Hematopoietic multipotent progenitor cell treated with erythropoietin and hydrocortisone succinate and interleukin-3 and kit ligand, for 17 days (in vitro differentiated cells): ENCODE measurements around the gene MS4A18.
"Not testable (repeated sequence)": the region's sequence is repeated elsewhere in the genome, so short reads cannot be mapped to it uniquely, and the experiment has no call there.

Experiments
- DNase-seq: peaks from one replicate; pipeline ENCODE4 v3.0.0-alpha.2; 2015; ENCODE audit warnings: low spot score

The MS4A18 gene

DNA sequence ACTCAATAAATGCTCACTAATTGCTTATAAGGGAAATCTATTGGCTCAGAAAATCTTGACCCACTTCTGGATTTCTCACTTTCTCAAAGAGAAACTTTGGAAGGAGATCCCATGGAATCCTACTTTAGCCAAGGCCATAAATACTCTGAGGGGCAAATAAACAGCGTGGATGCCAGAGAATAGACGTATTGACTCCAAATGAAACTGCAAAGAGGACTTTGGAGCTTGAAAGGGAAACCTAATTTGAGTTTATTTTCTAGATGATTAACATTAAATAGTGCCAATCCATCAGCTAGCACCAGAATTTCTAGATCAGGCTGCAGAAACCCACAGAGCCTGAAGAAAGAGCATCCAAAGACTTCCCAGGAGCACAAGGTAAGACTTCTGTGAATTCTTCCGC is at the start of gene MS4A18:
Gene MS4A18, plus strand, starts transcription at position 301 of the 400 bp plus-strand sequence.
- DNase-seq: no peak

DNA sequence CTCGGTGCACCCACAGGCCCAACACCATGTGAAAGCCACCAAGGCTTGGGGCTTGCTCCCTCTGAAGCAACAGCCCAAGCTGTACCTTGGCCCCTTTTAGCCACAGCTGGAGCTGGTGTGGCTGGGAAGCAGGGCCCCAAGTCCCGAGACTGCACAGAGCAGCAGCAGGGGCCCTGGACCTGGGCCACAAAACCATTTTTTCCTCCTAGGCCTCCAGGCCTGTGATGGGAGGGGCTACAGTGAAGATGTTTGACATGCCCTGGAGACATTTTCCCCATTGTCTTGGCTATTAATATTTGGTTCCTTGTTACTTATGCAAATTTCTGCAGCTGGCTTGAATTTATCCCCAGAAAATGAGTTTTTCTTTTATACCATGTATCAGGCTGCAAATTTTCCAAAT is 46.3 kb upstream of the MS4A18 start:
- DNase-seq: not testable (repeated sequence)

DNA sequence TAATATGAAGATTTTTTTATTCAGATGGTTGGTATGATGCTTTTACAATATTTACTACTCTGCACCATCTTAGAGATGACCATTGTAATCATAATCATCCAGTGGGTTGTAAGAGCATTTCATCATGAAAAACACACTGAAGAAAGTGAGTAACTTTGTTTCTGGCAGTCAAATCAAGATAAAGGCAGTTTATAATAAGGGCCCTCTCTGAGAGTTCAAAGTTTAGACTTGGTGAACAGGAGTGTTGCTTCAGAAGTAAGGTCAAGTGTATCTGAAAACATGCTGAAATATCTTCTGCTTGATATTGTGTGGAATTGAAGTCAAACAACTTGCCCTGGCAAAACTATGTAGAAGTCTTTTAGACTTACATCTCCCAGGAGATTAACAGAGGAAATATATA is 44.6 kb upstream of the MS4A18 start:
- DNase-seq: no peak

DNA sequence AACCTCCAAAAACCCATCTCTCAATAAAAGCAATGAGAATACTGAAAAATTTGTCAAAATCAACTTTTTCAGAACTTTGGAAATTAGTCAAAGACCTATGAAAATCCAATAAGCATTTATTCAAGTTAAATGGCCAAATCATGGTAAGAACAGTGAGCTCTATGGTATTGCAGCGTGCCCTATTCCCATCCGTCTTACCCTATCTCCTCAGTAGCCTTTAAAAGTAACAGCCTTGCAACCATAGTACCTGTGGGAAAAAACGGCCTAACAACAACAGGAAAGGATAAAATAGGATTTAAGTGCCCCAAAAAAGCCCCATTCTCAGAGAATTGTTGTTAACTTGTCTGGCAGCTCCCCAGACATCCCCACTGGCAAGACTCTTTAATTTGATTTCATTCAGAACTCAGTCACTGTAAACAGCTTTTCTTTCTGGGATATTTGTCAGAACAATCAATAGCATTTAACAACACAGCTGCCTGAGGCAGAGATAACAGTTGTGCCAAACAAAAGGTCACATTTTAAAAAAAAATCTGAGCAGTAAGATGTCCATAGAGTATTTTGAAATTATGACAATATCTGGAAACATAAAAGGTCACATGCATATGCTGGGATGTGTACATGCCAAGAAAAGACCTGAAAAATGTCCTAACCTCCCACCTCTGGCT is 43.9 kb upstream of the MS4A18 start:
- no peak for DNase-seq

DNA sequence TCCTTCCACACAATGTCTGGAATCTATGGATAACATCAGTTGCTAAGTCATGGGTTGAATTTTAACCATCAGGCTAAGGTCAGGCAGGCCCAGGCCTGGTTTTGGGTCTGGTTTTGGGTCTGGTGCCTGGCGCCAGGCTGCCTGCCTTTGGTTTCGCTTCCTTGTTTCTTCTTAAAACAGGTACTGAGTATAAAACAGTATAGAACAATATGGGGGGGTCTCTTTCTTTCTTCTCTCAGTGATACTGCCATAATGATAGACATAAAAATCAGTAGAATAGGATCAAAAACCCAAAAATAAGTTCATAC is 40.0 kb upstream of the MS4A18 start:
- not testable (repeated sequence) for DNase-seq

DNA sequence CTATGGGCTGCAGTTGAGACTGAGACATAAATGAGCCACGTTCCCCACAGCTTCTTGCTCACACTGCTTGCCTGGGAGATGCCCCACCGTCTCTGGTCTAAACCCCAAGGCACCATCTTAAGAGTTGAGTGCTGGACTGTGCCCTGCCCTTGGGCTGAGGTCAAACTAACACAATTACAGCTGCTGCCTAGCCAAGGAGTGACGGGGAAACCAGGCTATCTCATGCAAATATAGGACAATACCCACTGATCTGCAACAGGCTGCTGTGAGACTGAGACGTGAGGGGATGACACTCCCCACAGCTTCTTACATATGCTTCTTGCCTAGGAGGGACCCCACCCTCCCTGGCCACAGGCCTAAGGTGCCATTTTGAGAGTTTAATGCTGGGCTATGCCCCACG is 32.9 kb upstream of the MS4A18 start:
- no peak for DNase-seq

DNA sequence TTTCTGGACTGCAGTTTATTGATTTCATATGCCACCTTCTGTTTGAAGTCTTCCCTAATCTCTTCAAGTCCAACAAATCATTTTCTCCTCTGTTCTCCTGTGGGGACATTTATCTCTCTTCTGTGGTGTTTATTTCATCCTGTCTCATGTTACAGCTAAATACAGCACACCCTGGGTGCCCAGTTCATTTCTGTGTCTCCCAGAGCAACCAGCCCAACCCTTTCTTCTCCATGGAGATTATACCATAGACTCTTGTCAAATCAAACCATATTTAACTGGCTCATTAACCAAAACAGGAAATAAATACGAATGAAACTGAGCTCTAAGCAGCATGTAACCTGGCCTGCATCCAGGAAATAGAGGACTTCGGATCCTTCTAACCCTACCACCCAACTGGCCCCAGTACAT is 25.2 kb upstream of the MS4A18 start, which contains the start of gene MS4A8:
Gene MS4A8, plus strand, starts transcription at position 329 of the 408 bp plus-strand sequence. CDS start 1,249 bp downstream, outside the sequence.
- no peak for DNase-seq

DNA sequence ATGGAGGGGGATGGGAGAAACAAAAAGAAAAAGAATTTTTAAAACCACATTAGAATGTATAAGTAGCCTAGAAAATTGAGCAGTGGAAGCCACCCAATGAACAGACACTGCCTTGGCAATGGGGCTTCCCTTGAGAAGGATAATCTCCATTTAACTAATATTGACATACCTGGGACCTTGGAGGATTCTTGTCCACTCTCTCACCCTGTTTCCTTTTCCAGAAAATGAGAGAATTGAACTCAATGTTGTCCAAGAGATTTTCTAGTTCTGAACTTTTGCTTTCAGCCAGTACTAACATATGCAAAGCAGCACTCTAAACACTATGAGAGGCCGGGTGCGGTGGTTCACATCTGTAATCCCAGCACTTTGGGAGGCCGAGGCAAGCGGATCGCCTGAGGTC is 24.6 kb upstream of the MS4A18 start:
- no peak for DNase-seq

DNA sequence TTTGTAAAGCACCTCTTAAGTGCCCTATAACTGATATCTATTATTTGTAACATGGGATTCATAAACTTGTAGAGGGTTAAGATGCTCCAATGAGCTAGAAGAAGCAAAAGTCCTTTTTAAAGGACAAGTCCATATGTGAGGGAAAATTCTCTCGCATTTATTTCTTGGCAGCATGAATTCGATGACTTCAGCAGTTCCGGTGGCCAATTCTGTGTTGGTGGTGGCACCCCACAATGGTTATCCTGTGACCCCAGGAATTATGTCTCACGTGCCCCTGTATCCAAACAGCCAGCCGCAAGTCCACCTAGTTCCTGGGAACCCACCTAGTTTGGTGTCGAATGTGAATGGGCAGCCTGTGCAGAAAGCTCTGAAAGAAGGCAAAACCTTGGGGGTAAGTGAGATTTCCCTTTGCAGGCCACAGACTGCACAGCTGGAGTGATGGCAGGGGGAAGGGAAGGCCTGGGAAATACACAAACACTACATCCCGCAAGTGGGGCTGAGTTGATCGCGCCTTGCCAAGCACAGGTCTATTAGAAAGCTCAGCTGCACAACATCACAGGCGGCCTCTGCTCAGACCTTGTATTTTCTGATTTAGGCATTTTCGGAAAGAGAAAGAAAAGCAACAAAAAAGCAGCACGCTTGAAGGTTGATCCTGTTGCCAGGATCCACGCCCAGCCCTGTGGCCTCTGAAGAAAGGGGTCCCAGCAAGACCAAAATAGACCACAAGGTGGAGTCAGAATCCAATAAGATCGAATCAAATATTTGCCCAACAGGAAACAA is 23.6 kb upstream of the MS4A18 start:
- no peak for DNase-seq

DNA sequence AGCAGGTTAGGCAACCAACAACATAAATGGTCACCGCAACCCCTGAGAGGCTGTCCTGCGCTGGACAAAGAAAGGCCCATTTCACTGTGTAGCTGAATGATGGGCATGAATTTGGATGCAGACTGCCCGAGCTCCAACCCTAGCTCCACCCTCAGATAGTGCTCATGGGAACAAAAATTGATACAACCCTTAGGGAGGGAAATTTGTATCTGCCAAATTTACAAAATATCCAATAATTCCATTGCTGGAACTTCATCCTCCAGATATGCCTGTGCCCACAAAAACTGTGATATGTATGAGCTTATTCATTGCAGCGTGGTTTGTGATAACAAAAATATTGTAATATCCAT is 23.1 kb upstream of the MS4A18 start:
- DNase-seq: no peak

DNA sequence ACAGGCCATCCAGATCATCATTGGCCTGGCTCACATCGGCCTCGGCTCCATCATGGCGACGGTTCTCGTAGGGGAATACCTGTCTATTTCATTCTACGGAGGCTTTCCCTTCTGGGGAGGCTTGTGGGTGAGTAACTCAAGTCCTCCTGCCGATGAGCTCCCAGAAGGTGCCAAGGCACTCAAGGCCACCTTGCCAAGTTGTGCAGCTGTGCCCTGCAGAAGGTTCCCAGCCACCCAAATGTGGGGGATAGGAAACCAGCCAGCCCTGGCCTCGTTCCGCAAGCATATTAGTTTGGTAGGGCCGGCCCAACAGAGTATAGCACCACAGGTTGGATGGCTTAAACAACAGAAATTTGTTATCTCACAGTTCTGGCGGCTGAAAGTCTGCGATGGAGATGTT is 21.1 kb upstream of the MS4A18 start:
- DNase-seq: no peak

DNA sequence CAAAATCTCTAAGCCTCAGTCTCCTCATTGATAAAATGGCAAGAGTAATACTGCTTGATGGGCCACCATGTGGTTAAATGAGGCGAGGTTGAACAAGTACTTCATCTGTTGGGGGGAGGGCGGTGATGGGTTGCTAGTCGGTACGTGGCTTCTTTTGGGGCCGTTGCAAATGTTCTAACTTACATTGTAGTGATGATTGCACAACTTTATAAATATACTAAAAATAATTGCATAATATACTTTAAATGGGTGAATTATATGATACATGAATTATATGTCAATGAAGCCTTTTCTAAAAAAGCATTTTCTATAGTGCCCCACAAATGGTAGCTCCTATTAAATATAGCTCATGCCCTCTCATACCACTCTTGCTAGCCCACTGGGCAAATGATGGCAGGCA is 18.6 kb upstream of the MS4A18 start:
- no peak for DNase-seq

DNA sequence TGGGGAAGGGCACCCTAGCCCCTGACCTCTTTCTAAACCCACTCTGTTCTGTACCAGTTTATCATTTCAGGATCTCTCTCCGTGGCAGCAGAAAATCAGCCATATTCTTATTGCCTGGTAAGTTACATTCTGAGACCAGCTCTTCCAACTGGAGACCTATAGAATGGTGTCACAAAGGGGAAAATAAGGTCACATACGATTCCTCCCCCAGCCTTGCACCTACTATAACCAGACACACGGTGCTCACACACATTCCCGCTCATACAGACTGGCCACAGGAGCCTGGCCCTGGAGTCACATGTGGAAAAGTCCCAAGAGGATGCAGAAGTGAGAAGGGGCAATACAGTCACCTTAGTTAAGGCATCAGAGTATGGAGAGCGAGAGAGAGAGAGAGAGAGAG is 17.6 kb upstream of the MS4A18 start:
- no peak for DNase-seq

DNA sequence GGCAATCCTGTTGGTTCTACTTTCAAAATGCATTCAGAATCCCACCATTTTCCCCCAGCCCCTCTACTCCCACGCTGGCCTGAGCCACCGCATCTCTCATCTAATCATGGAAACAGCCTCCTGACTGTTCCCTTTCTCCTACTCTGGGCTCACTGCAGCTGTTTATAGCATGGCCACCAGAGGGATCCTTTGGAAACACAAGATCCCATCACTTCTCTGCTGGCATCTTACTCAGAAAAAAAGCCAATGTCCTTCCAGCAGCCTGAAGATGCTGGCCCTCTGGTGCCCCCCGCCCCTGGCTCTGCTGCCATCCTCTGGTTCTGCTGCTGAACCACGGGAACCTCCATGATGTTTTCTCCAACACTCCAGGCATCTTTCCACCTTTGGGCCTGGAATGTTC is 14.0 kb upstream of the MS4A18 start:
- no peak for DNase-seq

DNA sequence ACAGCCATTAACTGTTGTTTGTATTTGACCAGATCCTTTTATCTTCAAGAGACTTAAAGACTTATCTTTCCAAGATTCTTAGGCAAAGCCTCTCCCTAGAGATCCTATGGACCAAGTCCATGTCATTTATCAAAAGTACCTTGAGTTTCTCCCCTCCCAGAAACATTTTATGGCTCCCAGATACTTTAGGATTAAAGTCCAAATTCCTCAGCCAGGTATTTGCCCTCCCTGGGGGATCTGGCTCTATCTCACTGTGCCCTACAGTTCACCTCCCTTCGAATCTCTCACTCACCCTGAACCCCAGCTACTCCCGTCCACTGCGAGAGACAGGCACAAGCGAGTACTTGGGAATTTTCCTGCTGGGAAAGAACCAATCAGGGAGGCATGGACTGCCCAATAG is 13.2 kb upstream of the MS4A18 start:
- DNase-seq: no peak

DNA sequence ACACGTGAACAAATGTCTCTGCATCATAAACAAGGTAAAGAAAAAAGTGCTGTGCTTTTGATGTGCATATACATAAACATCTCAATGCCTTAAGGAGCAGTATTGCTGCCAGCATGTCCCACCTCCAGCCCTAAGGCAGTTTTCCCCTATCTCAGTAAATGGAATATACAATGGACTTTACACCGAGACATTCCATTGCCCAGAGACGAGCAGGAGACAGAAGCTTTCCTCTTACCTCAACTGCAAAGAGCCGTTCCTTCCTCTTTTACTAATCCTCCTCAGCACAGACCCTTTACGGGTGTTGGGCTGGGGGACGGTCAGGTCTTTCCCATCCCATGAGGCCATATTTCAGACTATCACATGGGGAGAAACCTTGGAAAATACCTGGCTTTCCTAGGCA is 11.1 kb upstream of the MS4A18 start:
- not testable (repeated sequence) for DNase-seq

DNA sequence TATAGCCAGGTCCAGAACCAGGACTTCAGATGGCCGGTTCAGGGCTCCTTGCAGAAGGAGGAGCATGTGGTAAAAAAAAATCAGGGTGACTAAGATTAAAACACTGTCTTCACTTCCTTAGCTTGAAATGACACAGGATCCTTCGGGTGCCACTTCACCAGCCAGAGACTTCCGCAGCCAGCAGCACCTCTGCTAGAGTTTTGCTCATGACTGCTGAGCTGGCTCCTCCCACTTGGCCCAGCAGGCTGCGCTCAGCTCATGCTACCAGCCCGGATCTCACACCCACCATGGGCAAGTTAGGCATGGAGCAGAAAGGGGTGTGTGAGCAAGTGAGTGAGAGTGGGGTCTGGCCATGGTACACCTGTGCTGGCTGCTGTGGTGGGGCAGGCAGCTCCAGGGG is 6.6 kb upstream of the MS4A18 start:
- DNase-seq: no peak

DNA sequence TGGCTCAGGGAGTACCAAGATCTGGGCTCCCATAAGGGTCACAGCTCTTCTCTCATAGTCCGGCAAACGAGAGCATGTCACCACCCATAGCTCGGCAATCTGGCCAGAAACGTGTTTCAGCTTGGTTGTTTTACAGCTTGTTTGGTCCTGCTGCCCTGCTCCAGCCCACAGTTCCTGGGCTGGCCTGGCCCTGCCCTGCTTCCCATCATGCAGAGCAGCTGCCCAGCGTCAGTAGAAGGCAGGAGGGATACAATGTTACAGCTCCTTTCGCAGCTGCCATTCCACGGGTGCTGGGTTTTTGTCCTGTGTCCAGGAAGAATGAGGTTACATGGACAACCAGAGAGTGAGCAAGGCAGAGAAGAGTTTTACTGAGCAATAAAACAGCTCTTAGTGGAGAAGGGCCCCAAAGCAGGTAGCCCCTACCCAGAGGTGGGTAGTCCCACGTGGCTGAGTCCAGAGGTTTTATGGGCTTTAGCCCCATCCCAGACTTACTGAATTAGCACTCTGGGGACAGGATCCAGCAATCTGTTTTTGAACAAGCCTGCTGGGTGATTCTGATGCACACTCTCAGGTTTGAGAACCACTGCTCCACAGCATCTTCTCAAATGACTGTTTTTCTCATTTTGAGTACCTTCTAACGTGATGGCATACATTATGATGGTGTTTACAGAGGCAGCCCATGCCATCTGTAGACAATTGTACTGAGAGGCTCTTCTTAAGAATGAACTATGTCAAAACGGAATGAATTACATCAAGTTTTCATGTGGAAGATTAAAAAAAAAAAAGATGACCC is 5.8 kb upstream of the MS4A18 start:
- DNase-seq: no peak

DNA sequence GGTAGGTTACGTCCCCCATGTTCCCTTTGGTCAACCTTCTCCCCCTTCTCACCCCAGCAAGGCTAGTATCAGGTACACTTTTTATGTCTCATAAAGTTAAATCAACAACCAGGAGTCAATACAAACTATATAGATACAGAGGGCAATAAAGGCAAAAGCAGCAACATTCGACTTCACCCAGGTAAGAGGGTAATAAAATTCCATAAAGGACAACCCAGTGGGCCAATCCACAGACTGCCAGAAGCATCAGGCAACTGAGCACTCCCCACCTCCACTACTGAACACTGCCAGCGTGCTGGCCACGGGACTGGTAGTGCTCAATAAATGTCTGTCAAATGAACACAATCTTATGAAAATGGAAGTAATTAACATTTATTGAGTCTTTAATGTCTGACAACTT is 5.1 kb upstream of the MS4A18 start:
- no peak for DNase-seq

DNA sequence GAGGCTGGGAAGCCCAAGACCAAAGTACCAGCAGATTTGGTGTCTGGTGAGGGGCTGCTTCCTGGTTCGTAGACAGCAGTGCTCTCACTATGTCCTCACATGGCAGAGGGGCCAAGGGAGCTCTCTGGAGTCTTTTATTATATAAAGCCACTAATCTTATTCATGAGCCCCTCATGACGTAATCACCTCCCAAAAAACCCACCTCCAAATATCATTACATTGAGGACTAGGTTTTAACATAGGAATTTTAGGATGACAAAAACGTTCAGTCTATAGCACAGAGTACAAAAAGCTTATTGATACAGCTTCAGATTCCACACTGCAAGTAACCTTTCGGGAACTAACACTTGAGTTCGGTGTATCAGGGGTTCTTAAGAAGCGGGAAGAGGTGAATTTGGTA is 4.1 kb upstream of the MS4A18 start:
- DNase-seq: no peak

DNA sequence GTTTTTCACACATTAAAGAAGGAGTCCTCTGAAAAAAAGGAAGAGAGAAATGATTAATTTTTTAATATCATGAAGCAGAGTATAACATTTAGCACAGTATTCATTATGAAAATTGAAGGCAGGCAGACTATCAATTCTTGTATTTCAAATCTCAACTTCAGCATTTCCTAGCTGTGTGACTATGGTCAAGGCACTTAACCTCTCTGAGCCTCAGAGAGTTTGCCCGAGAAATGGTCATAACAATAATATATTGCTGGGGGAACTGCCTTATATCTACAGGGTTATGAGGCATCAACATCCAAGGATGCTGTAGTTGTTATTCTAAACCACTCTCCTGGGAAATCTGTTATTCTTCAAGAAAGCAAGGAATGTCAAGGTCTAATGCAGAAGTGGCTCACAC is 1.1 kb downstream of the MS4A18 start:
- no peak for DNase-seq

DNA sequence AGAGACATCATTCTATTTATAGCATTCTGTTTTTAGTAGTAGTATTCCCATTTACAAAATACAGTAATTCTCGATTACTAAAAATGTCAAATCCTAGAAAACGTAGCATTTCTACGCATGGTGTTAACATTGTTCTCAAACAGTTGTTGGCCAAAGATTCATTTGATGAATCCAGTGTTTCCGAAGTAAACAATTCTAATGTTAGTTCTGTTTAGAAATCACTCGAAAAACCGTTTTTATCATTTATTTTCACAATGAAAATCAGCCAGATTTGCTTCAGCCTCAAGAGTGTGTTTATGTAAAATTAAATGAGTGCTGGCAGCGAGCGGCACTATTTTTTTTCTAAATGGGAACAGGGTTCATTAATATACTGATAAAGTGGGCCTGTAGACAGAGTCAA is 7.1 kb downstream of the MS4A18 start:
- DNase-seq: no peak

DNA sequence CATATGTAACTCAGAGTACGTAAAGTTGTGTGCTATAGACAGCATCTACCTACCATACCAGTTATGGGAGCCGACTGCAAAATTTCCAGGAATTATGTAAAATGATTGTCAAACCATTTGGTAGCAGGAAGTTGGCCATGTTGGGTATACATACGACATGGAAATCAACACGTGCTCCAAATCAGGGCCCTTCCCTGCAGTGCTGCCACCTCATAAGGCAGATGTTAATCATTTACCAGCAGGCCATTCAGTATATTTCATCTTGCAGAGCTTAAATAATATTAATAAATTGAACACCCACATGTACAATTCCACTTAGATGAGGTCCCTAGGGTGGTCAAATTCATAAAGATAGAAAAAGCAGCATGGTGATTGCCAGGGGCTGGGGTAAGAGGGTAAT is 9.8 kb downstream of the MS4A18 start:
- no peak for DNase-seq
